Body of pancreas (tissue), 4 donors: ENCODE measurements around the gene PSMD1.

Experiments
- CTCF ChIP-seq, 7 experiments: fragments of 450-650 bp in 4 of 7; fragments of 200-600 bp in 3 of 7; sonication (generic) in 3 of 7; IDR thresholded peaks; one replicate each; pipeline ENCODE4 v1.5.1; 2016 to 2019; ENCODE audit warnings: antibody characterized with exemption in 7 of 7
- POLR2A ChIP-seq, 3 donors: fragments of 450-650 bp; IDR thresholded peaks; one replicate each; pipeline ENCODE4 v1.6.1; 2016; ENCODE audit warnings: antibody characterized with exemption in 3 of 3, mild to moderate bottlenecking in 2 of 3

GRCh38 chr2:231012463-231012862, 44.2 kb upstream of the PSMD1 start:
- TF ChIP-seq CTCF (IDR thresholded peaks at IDR 0.05) = no peak
- no peak for TF ChIP-seq POLR2A (IDR thresholded peaks at IDR 0.05)
